Endothelial cell of umbilical vein (primary cell): ENCODE measurements around the gene STX8.

Experiments
- FOS ChIP-seq: IDR thresholded peaks from 2 replicates; pipeline ENCODE4 v1.6.1; 2011; ENCODE audit warnings: mild to moderate bottlenecking, low read length, moderate library complexity, borderline replicate concordance; ENCODE audit not compliant: insufficient read depth
- POLR2AphosphoS5 ChIP-seq: IDR thresholded peaks from 2 replicates; pipeline ENCODE4 v1.6.1; 2012; ENCODE audit warnings: low read depth, mild to moderate bottlenecking, control low read depth, low read length, moderate library complexity; ENCODE audit not compliant: insufficient read depth
- TF ChIP-seq, protein P1 (sequence below), 2 donors: IDR thresholded peaks; 1 replicate in 1 of 2; 2 replicates in 1 of 2; pipeline ENCODE4 v1.5.1; 2011; ENCODE audit warnings: low read length in 2 of 2, mild to moderate bottlenecking in 2 of 2, moderate library complexity in 2 of 2, control low read depth in 1 of 2, inconsistent platforms in 1 of 2, low read depth in 1 of 2; ENCODE audit not compliant: insufficient read depth in 1 of 2; ENCODE audit errors: extremely low read depth in 1 of 2

DNA sequence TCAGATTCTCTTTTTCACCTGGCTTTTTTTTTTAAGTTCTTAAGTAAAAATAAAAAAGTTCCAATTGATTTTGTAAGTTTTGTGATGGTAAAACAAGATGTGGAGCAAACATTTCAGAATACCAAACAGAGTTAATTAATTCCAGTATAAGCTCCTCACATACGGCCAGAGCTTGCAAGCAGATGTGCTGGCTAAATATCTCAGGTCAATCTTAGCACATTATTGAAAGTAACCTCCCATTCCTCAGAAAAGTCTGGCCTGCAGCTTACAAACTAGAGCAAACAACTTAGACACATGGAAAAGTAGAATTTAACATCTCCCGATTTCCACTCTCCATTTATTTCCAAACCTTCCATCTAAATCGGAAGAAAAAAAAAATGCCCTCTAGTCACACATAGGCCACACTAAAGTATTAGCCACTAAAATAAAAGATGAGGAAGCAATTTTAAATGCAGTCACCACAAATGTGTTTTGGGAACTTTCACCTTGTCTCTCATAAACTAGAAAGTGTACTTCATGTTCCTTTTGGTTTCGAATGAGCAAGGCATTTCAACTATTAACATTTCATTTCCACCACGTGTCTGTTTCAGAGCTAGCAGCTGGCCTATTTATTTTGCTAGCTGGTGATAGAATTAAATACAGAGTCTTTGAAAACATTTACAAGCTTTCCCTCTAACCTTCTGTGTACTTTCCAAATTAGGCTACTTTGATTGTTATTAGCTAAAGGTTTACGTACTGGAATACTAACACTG is 143.3 kb downstream of the STX8 start:
- TF ChIP-seq POLR2AphosphoS5 (no peak), FOS (no peak)
- TF ChIP-seq, protein P1, sequence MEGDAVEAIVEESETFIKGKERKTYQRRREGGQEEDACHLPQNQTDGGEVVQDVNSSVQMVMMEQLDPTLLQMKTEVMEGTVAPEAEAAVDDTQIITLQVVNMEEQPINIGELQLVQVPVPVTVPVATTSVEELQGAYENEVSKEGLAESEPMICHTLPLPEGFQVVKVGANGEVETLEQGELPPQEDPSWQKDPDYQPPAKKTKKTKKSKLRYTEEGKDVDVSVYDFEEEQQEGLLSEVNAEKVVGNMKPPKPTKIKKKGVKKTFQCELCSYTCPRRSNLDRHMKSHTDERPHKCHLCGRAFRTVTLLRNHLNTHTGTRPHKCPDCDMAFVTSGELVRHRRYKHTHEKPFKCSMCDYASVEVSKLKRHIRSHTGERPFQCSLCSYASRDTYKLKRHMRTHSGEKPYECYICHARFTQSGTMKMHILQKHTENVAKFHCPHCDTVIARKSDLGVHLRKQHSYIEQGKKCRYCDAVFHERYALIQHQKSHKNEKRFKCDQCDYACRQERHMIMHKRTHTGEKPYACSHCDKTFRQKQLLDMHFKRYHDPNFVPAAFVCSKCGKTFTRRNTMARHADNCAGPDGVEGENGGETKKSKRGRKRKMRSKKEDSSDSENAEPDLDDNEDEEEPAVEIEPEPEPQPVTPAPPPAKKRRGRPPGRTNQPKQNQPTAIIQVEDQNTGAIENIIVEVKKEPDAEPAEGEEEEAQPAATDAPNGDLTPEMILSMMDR (IDR thresholded peaks at IDR 0.05; ENCODE audit: extremely low read depth in 1 of 2, insufficient read depth in 1 of 2, low read depth in 1 of 2, low read length in 2 of 2): no peak
